Measurements from ENCODE around the gene CBFB.

CBFB gene

DNA sequence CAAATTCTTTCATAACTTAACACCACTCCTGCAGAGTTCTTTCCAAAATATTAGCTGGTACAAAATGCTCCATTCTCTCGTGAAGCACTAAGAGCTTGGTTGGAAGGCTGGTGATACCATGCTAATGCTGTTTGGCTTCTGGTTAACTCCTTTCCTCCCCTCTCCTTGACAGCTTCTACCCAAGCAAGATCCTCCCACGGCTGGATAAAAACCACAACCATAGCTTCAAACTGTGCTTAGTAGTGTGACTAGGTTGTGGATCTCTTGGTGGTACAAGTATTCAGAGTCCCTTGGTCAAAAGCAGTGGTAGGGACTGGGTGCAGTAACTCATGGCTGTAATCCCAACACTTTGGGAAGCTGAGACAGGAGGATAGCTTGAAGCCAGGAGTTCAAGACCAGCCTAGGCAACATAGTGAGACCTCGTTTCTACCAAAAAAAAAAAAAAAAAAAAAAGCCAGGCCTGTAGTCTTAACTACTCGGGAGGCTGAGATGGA is 83.0 kb downstream of the CBFB start:
- ATAC-seq (ENCODE audit: insufficient read depth, low read depth) (no peak), DNase-seq (no peak)
- Histone ChIP-seq H3K9me3 (ENCODE audit: insufficient read depth, low read length, severe bottlenecking) (no peaks in the 10 kb centered on the region), H3K36me3 (ENCODE audit: insufficient read depth, low read length) (peaks cover 7% of the 10 kb centered on the region), H2AFZ (ENCODE audit: low read depth, low read length) (no peak overlapping the region), H3K4me1 (ENCODE audit: insufficient read depth, low read length) (peaks cover 35% of the 10 kb centered on the region), H3K4me3 (ENCODE audit: low read depth in 1 of 2, low read length in 2 of 2) (no peak overlapping the region), H3K4me2 (ENCODE audit: insufficient read depth, low read length) (peak overlapping the region; percentile 99; the same call in 1 of the 2 replicates), H4K20me1 (ENCODE audit: insufficient read depth, low read length) (peaks cover 22% of the 10 kb centered on the region; the same call in 1 of the 2 replicates), H3K9ac (ENCODE audit: low read depth, low read length) (no peak overlapping the region), H3K27ac (ENCODE audit: low read length) (no peak overlapping the region), H3K27me3 (ENCODE audit: insufficient read depth, low read length, poor library complexity) (no peaks in the 10 kb centered on the region), H3K79me2 (ENCODE audit: insufficient read depth, low read length) (peaks cover 67% of the 10 kb centered on the region)
- TF ChIP-seq CTCF (IDR thresholded peaks at IDR 0.05; ENCODE audit: borderline replicate concordance, extremely low read depth, low read length, poor library complexity, severe bottlenecking) = no peak
- TF ChIP-seq EZH2 (IDR thresholded peaks at IDR 0.05; ENCODE audit: borderline replicate concordance, low read depth, low read length, severe bottlenecking) = no peak

DNA sequence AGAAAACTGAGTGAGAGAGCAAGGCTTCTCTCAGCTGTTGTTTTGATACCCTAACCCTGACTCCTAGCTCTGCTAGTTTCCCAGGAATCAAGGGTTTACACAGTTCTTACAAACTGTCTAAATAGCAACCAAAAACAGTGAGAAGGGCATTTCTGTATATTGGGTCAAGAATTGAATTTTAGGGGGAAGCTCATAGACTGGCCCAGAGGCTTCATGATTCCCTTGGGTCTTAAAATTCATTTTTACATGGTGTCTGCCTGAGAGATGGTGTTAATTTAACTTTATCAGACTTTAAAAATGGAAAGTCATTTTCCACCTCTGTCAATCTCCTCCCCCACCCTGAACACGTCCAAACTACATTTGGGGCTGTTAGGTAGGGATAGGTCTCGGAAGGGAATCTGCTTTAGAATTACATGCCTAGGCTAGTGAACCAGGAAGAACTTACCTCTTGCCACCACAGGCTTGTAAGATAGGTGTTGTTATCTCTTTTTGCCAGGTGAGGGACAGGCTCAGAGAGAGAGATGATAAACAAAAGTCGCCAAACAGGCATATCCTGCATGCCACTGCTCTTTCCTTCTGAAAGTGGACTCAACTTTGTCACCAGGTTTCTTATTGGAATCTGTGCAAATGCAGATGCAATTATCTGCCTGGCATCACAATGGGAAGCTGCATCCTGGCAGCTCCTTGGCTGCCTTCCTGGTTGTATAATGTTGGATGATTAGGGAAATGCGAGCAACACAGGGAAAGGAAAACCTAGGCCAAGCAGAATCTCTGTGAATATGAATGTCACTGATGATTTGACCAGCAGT is 83.8 kb downstream of the CBFB start:
- peaks cover 7% of the 10 kb centered on the region for H3K36me3 ChIP-seq (ENCODE audit: insufficient read depth, low read length)
- no peaks in the 10 kb centered on the region for H3K27me3 ChIP-seq (ENCODE audit: insufficient read depth, low read length, poor library complexity)
- no peak overlapping the region for H3K4me3 ChIP-seq (ENCODE audit: low read depth in 1 of 2, low read length in 2 of 2)
- no peaks in the 10 kb centered on the region for H3K9me3 ChIP-seq (ENCODE audit: insufficient read depth, low read length, severe bottlenecking)
- peak overlapping the region; percentile 99; the same call in 1 of the 2 replicates for H3K4me2 ChIP-seq (ENCODE audit: insufficient read depth, low read length)
- peaks cover 35% of the 10 kb centered on the region for H3K4me1 ChIP-seq (ENCODE audit: insufficient read depth, low read length)
- H3K27ac ChIP-seq (ENCODE audit: low read length) = no peak overlapping the region
- DNase-seq = no peak
- H4K20me1 ChIP-seq (ENCODE audit: insufficient read depth, low read length) = peaks cover 22% of the 10 kb centered on the region; the same call in 1 of the 2 replicates
- no peak for ATAC-seq (ENCODE audit: insufficient read depth, low read depth)
- no peak overlapping the region for H3K9ac ChIP-seq (ENCODE audit: low read depth, low read length)
- H2AFZ ChIP-seq (ENCODE audit: low read depth, low read length) = no peak overlapping the region
- TF ChIP-seq CTCF (IDR thresholded peaks at IDR 0.05; ENCODE audit: borderline replicate concordance, extremely low read depth, low read length, poor library complexity, severe bottlenecking) (no peak), EZH2 (IDR thresholded peaks at IDR 0.05; ENCODE audit: borderline replicate concordance, low read depth, low read length, severe bottlenecking) (no peak)
- peaks cover 75% of the 10 kb centered on the region for H3K79me2 ChIP-seq (ENCODE audit: insufficient read depth, low read length)

GRCh38 chr16:67114793-67115192 is 85.8 kb downstream of the CBFB start:
- Histone ChIP-seq H2AFZ (ENCODE audit: low read depth, low read length) (no peak overlapping the region), H3K4me1 (ENCODE audit: insufficient read depth, low read length) (peaks cover 27% of the 10 kb centered on the region), H3K79me2 (ENCODE audit: insufficient read depth, low read length) (peaks cover 87% of the 10 kb centered on the region), H3K9me3 (ENCODE audit: insufficient read depth, low read length, severe bottlenecking) (no peaks in the 10 kb centered on the region), H3K27me3 (ENCODE audit: insufficient read depth, low read length, poor library complexity) (no peaks in the 10 kb centered on the region), H3K27ac (ENCODE audit: low read length) (no peak overlapping the region), H4K20me1 (ENCODE audit: insufficient read depth, low read length) (peaks cover 24% of the 10 kb centered on the region; the same call in 1 of the 2 replicates), H3K4me3 (ENCODE audit: low read depth in 1 of 2, low read length in 2 of 2) (no peak overlapping the region), H3K9ac (ENCODE audit: low read depth, low read length) (no peak overlapping the region), H3K4me2 (ENCODE audit: insufficient read depth, low read length) (no peak overlapping the region), H3K36me3 (ENCODE audit: insufficient read depth, low read length) (peaks cover 12% of the 10 kb centered on the region)
- ATAC-seq (ENCODE audit: insufficient read depth, low read depth) (no peak), DNase-seq (no peak)
- TF ChIP-seq EZH2 (IDR thresholded peaks at IDR 0.05; ENCODE audit: borderline replicate concordance, low read depth, low read length, severe bottlenecking) (no peak), CTCF (IDR thresholded peaks at IDR 0.05; ENCODE audit: borderline replicate concordance, extremely low read depth, low read length, poor library complexity, severe bottlenecking) (no peak)
